GM10847 (cell line): Measurements from ENCODE around the gene GSTT4.

Experiments used
- POLR2A ChIP-seq: IDR thresholded peaks from 2 replicates; pipeline ENCODE4 v1.6.1; 2011; ENCODE audit not compliant: insufficient read length; ENCODE audit errors: extremely low read depth

GSTT4 gene

DNA sequence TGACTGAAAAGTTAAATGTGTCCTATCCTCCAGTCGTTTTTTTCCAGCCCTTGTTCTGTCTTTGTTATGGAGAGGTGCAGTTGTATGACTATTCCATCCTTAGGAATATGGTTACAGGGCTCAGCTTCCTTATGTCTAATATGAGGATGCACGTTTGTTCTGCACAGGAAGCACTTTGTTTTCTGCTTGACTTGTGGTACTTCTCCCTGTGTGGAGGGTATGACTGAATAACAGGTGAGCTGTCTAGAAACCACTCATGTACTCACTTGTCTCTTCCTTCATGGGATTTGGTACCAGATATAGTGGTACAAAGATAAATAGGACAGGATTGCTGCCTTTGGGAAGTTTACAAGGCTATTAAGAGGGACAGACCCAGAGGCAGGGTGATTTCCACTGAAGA, 23.3 kb upstream of the GSTT4 start:
- TF ChIP-seq POLR2A = no peak

- TF ChIP-seq POLR2A = no peak
Measured at GRCh38 chr22:24027991-24028390, 22.7 kb upstream of the GSTT4 start.

GRCh38 chr22:24027389-24027975, 22.2 kb upstream of the GSTT4 start:
- no peak for TF ChIP-seq POLR2A

- TF ChIP-seq POLR2A = no peak
Measured at GRCh38 chr22:24026733-24027132, 21.5 kb upstream of the GSTT4 start.

GRCh38 chr22:24026056-24026455, 20.8 kb upstream of the GSTT4 start:
- TF ChIP-seq POLR2A = no peak

DNA sequence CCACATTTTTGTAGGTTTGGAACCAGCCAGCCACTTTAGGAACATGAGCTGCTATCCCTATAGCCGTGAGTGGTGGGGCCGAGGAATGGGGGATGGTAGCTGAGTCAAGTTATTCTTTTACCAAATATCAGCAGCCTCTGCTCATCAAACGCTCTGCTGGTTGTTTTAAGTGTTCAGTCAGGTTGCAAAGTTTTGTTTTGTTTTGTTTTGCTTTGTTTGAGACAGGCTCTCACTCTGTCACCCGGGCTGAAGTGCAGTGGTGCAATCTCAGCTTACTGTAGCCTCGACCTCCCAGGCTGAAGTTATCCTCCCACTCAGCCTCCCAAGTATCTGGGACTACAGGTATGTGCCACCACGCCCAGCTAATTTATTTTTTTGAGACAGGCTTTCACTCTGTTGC, 20.2 kb upstream of the GSTT4 start:
- no peak for TF ChIP-seq POLR2A

DNA sequence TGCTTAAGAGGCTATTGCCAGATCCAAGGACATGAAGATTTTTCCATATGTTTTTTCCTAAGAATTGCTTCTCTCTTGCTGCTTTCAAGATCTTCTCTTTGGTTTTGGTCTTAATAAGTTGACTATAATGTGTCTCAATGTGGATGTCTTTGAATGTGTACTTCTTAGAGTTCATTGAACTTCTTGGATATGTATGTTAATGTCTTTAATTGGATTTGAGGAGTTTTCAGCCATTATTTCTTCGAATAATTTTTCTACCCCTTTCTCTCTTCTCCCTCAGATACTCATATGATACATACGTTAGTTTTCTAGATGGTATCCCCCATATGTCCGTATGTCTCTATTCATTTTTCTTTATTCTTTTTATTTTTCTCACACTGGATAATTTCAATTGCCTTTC, 19.1 kb upstream of the GSTT4 start:
- no peak for TF ChIP-seq POLR2A

GRCh38 chr22:24023204-24023789, 18.0 kb upstream of the GSTT4 start:
- TF ChIP-seq POLR2A = no peak

DNA sequence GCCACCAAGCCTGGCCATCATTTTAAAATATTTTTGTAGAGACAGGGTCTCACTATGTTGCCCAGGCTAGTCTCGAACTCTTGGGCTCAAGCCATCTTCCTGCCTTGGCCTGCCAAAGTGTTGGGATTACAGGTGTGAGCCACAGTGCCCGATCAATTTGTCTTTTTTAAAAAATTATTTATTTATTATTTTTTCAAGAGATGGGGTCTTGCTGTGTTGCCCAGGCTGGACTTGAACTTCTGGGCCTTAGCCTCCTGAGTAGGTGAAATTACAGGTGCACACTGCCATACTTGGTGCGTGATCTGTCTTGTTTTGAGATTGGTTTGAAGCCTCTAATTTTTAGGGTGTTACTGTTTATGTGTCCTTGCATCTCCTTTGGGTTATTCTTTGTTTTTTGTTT, 16.1 kb upstream of the GSTT4 start:
- no peak for TF ChIP-seq POLR2A

- no peak for TF ChIP-seq POLR2A
Measured at GRCh38 chr22:24016156-24016555, 10.9 kb upstream of the GSTT4 start.

DNA sequence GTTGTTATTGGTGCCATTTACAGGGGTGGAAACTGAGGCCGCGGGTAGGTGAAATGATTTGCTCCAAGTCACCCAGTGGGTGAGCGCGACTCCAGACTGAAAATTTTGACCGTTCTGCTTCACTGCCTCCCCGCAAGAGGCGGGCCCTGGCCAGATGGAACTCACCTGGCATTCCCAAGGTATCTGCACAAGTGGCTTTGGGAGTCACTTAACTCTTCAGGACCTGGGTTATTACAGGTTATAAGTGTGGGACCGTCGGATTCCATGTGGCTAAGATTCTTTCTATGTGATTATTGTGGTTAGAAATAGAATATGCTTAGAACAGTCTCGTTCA, 6.4 kb upstream of the GSTT4 start:
- no peak for TF ChIP-seq POLR2A

DNA sequence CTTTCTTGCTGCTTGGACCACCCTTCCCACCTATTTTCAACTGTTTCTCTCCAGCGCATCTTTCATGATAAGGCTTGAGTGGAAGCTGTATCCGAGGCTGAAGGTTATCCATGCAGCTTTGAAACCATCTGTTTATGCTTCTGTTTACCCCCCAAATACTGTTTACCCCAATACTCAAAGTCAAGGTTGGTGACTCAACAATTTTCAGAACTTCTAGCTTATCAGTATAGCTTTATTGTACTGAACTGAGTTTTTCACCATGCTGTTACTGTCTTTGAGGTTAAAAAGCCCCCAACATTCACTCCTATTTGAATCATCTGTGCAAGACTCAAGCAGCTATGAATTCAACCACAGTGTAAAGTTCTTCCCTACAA, 4.8 kb upstream of the GSTT4 start:
- no peak for TF ChIP-seq POLR2A

DNA sequence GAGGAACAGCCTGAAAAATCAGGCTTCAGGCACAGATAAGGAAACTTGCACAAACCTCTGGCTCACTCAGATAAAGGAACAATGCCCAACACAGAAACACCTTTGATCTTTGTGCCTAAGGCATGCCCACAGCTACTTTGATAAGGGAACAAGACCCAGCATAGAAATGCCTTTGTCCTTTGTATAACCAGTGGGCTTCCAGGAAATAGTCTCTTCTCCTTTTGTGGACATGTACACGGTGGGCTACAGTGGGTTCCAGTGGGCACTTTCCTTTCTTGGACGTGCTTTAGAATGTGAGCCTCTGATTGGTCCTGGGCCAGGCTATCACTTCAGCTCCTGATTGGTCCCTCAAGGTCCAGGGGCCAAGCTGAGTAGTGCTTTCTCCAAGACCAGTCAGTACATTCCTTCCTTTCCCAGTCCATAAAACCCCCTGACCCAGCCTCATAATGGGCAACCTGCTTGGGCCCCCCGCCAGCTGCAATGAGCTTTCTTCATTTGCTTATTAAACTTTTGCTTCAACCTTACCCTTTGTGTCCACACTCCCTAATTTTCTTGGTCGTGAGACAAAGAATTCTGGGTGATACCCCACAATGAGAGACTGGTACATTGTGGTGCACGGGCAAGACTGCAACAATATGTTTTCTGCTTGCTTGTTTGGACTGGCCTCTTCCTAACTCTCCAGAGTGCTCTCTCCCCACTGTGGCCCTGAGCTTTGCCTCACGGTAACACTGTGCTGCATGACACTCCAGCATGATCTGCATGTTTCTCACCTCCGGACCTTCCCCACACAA, 4.2 kb upstream of the GSTT4 start:
- TF ChIP-seq POLR2A = no peak

GRCh38 chr22:24008381-24009226, 3.4 kb upstream of the GSTT4 start:
- no peak for TF ChIP-seq POLR2A

DNA sequence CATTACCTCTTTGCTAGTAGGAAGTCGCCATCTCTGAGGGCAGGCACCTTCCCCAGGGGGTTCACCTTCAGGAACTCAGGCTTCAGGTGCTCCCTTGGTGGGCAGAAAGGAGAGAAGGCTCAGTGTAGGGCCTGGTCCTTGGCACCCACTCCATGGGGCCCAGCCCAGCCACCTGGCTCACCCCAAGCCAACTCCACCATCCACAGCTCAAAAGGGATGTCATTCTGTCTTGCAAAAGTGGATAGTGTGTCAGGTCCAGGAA, 2.7 kb upstream of the GSTT4 start:
- no peak for TF ChIP-seq POLR2A

GRCh38 chr22:24007253-24008021, 2.2 kb upstream of the GSTT4 start:
- TF ChIP-seq POLR2A = no peak

GRCh38 chr22:24006914-24007214, 1.6 kb upstream of the GSTT4 start:
- no peak for TF ChIP-seq POLR2A
